CD8-positive, alpha-beta memory T cell (primary cell): ENCODE data around the gene ALDH16A1. TPM values are rescaled to one million over a fixed set of nuclear protein-coding genes. Genes with fewer than 3 reads are reported as not detected.

Experiments used
- CTCF ChIA-PET: fragments of 350-600 bp; sonication (Branson Sonifier 250); formaldehyde crosslinking; loops from one replicate; lab custom pipeline; 2021; ENCODE audit warnings: antibody characterized with exemption; lab: Charles Lee
- POLR2A ChIA-PET: fragments of 350-600 bp; sonication (Branson Sonifier 250); formaldehyde crosslinking; loops from one replicate; lab custom pipeline; 2021; ENCODE audit warnings: antibody characterized with exemption; lab: Charles Lee
- DNase-seq, 5 donors: peaks; one replicate each; pipeline versions ENCODE4 v3.0.0 to v3.0.0-alpha.2; 2020 to 2022; ENCODE audit warnings: mixed read lengths in 1 of 5
- H3K27ac ChIP-seq: one replicate; pipeline ENCODE4 v1.7.0; 2013; ENCODE audit warnings: low read depth, mild to moderate bottlenecking, low read length, moderate library complexity
- H3K27me3 ChIP-seq: 2 replicates; pipeline ENCODE4 v1.7.0; 2013; ENCODE audit warnings: low read length, mild to moderate bottlenecking; ENCODE audit not compliant: insufficient read depth, poor library complexity, severe bottlenecking
- H3K36me3 ChIP-seq: 2 replicates; pipeline ENCODE4 v1.7.0; 2013; ENCODE audit warnings: mild to moderate bottlenecking, low read length, moderate library complexity; ENCODE audit not compliant: insufficient read depth
- H3K4me1 ChIP-seq: 2 replicates; pipeline ENCODE4 v1.7.0; 2013; ENCODE audit warnings: mild to moderate bottlenecking, low read length, moderate library complexity; ENCODE audit not compliant: insufficient read depth
- H3K4me3 ChIP-seq: 2 replicates; pipeline ENCODE4 v1.7.0; 2013; ENCODE audit warnings: mild to moderate bottlenecking, low read length
- H3K9me3 ChIP-seq: 2 replicates; pipeline ENCODE4 v1.7.0; 2013; ENCODE audit warnings: mild to moderate bottlenecking, low read length
- H3K27ac Mint-ChIP-seq, 8 donors: one replicate each; pipeline ENCODE4 v1.8.0; 2020 to 2021; ENCODE audit warnings: mixed read lengths in 8 of 8, mild to moderate bottlenecking in 6 of 8, inconsistent platforms in 3 of 8, moderate library complexity in 3 of 8
- H3K27me3 Mint-ChIP-seq, 2 donors: one replicate each; pipeline ENCODE4 v1.8.0; 2020 to 2021; ENCODE audit warnings: mixed read lengths in 2 of 2, mild to moderate bottlenecking in 1 of 2, moderate library complexity in 1 of 2
- H3K36me3 Mint-ChIP-seq, 3 donors: one replicate each; pipeline ENCODE4 v1.8.0; 2020 to 2021; ENCODE audit warnings: mixed read lengths in 3 of 3, inconsistent platforms in 1 of 3, mild to moderate bottlenecking in 1 of 3
- H3K4me1 Mint-ChIP-seq, 3 donors: one replicate each; pipeline ENCODE4 v1.8.0; 2020 to 2021; ENCODE audit warnings: mixed read lengths in 3 of 3, inconsistent platforms in 1 of 3, mild to moderate bottlenecking in 1 of 3
- H3K4me3 Mint-ChIP-seq, 7 donors: one replicate each; pipeline ENCODE4 v1.8.0; 2020 to 2021; ENCODE audit warnings: mixed read lengths in 7 of 7, mild to moderate bottlenecking in 6 of 7, moderate library complexity in 4 of 7, inconsistent platforms in 2 of 7
- H3K9me3 Mint-ChIP-seq, 5 donors: one replicate each; pipeline ENCODE4 v1.8.0; 2020 to 2022; ENCODE audit warnings: mixed read lengths in 5 of 5, mild to moderate bottlenecking in 3 of 5, moderate library complexity in 2 of 5, inconsistent platforms in 1 of 5
- polyA plus RNA-seq: library from polyadenylated mRNA; unstranded; fragments of 300-500 nt; fragmentation: Illumina TruSeq; gene quantifications from one replicate; pipeline ENCODE4 v1.2.3, GENCODE V29; 2021
- total RNA-seq, 2 experiments: library from RNA; stranded (reverse); gene quantifications; one replicate each; pipeline ENCODE4 v1.2.3, GENCODE V29; 2021

The ALDH16A1 gene
- total and polyA plus RNA-seq, 3 experiments from 2014 or later: 32.5 to 51.8 (median 46.7) TPM

- Histone ChIP-seq H3K36me3 (no peaks in the 10 kb centered on the region), H3K27me3 (peaks cover 85% of the 10 kb centered on the region), H3K9me3 (no peaks in the 10 kb centered on the region), H3K4me3 (no peak overlapping the region), H3K4me1 (peaks cover 25% of the 10 kb centered on the region), H3K27ac (peak overlapping the region; percentile 12)
- peaks cover 74 to 93% of the 10 kb centered on the region in 2 donors for H3K27me3 Mint-ChIP-seq
- H3K4me1 Mint-ChIP-seq: peaks cover 34 to 53% (median 35%) of the 10 kb centered on the region in 3 donors
- peaks cover 0 to 3% (median 0%) of the 10 kb centered on the region in 5 donors for H3K9me3 Mint-ChIP-seq
- POLR2A ChIA-PET: no interaction called here
- peaks cover 0 to 4% (median 0%) of the 10 kb centered on the region in 3 donors for H3K36me3 Mint-ChIP-seq
- H3K27ac Mint-ChIP-seq: peak overlapping the region in 1 of 8 donors; percentile 27
- DNase-seq: no peak
- H3K4me3 Mint-ChIP-seq: peak overlapping the region in 1 of 7 donors; percentile 52
- CTCF ChIA-PET: interaction anchor here (1.4 kb wide), 1 partner anchor 39 kb away, joined by 3 read pairs; no protein-coding TSS in a partner anchor
Measured at GRCh38 chr19:49430678-49431329, 22.2 kb upstream of the ALDH16A1 start.

- H3K4me1 ChIP-seq: peaks cover 20% of the 10 kb centered on the region
- Mint-ChIP-seq H3K27ac (no peak overlapping the region), H3K4me3 (peak overlapping the region in 1 of 7 donors; percentile 26), H3K4me1 (peaks cover 33 to 53% (median 35%) of the 10 kb centered on the region in 3 donors), H3K36me3 (peaks cover 0 to 4% (median 0%) of the 10 kb centered on the region in 3 donors), H3K9me3 (peaks cover 0 to 3% (median 0%) of the 10 kb centered on the region in 5 donors), H3K27me3 (peaks cover 74 to 93% of the 10 kb centered on the region in 2 donors)
- no peaks in the 10 kb centered on the region for H3K36me3 ChIP-seq
- ChIA-PET CTCF (interaction anchor here (1.4 kb wide), 1 partner anchor 39 kb away, joined by 3 read pairs; no protein-coding TSS in a partner anchor), POLR2A (no interaction called here)
- H3K27me3 ChIP-seq: peaks cover 80% of the 10 kb centered on the region
- H3K9me3 ChIP-seq: no peaks in the 10 kb centered on the region
- peak in 1 of 5 donors; percentile 59 for DNase-seq
- H3K4me3 ChIP-seq: no peak overlapping the region
- H3K27ac ChIP-seq: peak overlapping the region; percentile 12
Measured at GRCh38 chr19:49431330-49431749, 21.7 kb upstream of the ALDH16A1 start.

- Histone ChIP-seq H3K27me3 (peaks cover 79% of the 10 kb centered on the region), H3K27ac (no peak overlapping the region), H3K36me3 (no peaks in the 10 kb centered on the region), H3K4me1 (peaks cover 19% of the 10 kb centered on the region), H3K4me3 (no peak overlapping the region), H3K9me3 (no peaks in the 10 kb centered on the region)
- CTCF ChIA-PET: interaction anchor here (1.4 kb wide), 1 partner anchor 38 kb away, joined by 3 read pairs; no protein-coding TSS in a partner anchor
- POLR2A ChIA-PET: interaction anchor here (0.6 kb wide), 1 partner anchor 151 kb away, joined by 3 read pairs; no protein-coding TSS in a partner anchor
- DNase-seq: peak in 1 of 5 donors; percentile 20
- peak overlapping the region in 3 of 7 donors; percentile 19 to 68 (median 52) for H3K4me3 Mint-ChIP-seq
- peaks cover 0 to 4% (median 0%) of the 10 kb centered on the region in 3 donors for H3K36me3 Mint-ChIP-seq
- H3K27ac Mint-ChIP-seq: peak overlapping the region in 2 of 8 donors; percentile 19 to 32
- H3K9me3 Mint-ChIP-seq: peaks cover 0 to 3% (median 0%) of the 10 kb centered on the region in 5 donors
- H3K4me1 Mint-ChIP-seq: peaks cover 27 to 49% (median 29%) of the 10 kb centered on the region in 3 donors
- H3K27me3 Mint-ChIP-seq: peaks cover 73 to 93% of the 10 kb centered on the region in 2 donors
Measured at GRCh38 chr19:49432141-49433073, 20.6 kb upstream of the ALDH16A1 start.

GRCh38 chr19:49433240-49433901 lies 19.7 kb upstream of the ALDH16A1 start:
- Mint-ChIP-seq H3K9me3 (peaks cover 0 to 3% (median 0%) of the 10 kb centered on the region in 5 donors), H3K27ac (peak overlapping the region in 1 of 8 donors; percentile 63), H3K4me1 (peaks cover 23 to 43% (median 26%) of the 10 kb centered on the region in 3 donors), H3K4me3 (peak overlapping the region; percentile 4 to 78 (median 44)), H3K36me3 (peaks cover 0 to 4% (median 0%) of the 10 kb centered on the region in 3 donors), H3K27me3 (peaks cover 75 to 95% of the 10 kb centered on the region in 2 donors)
- Histone ChIP-seq H3K4me3 (no peak overlapping the region), H3K27me3 (peaks cover 83% of the 10 kb centered on the region), H3K4me1 (peaks cover 11% of the 10 kb centered on the region), H3K27ac (no peak overlapping the region), H3K9me3 (no peaks in the 10 kb centered on the region), H3K36me3 (no peaks in the 10 kb centered on the region)
- DNase-seq: no peak
- ChIA-PET CTCF (no interaction called here), POLR2A (no interaction called here)

GRCh38 chr19:49434907-49435583 lies 18.0 kb upstream of the ALDH16A1 start:
- peaks cover 0 to 4% (median 0%) of the 10 kb centered on the region in 3 donors for H3K36me3 Mint-ChIP-seq
- peaks cover 82% of the 10 kb centered on the region for H3K27me3 ChIP-seq
- H3K27ac ChIP-seq: no peak overlapping the region
- H3K36me3 ChIP-seq: no peaks in the 10 kb centered on the region
- POLR2A ChIA-PET: interaction anchor here (0.5 kb wide), 1 partner anchor 35 kb away, joined by 8 read pairs; no protein-coding TSS in a partner anchor
- peaks cover 0 to 3% (median 0%) of the 10 kb centered on the region in 5 donors for H3K9me3 Mint-ChIP-seq
- H3K4me1 ChIP-seq: peaks cover 7% of the 10 kb centered on the region
- H3K4me1 Mint-ChIP-seq: peaks cover 19 to 38% (median 26%) of the 10 kb centered on the region in 3 donors
- CTCF ChIA-PET: interaction anchor here (1.3 to 1.9 kb wide), 2 partner anchors 10 to 43 kb away, joined by 4 read pairs; no protein-coding TSS in a partner anchor
- H3K4me3 Mint-ChIP-seq: peak overlapping the region in 1 of 7 donors; percentile 68
- no peaks in the 10 kb centered on the region for H3K9me3 ChIP-seq
- H3K27me3 Mint-ChIP-seq: peaks cover 78 to 96% of the 10 kb centered on the region in 2 donors
- H3K4me3 ChIP-seq: no peak overlapping the region
- DNase-seq: no peak
- peak overlapping the region in 2 of 8 donors; percentile 23 to 24 for H3K27ac Mint-ChIP-seq

- Mint-ChIP-seq H3K9me3 (peaks cover 0 to 3% (median 0%) of the 10 kb centered on the region in 5 donors), H3K36me3 (peaks cover 0 to 1% (median 0%) of the 10 kb centered on the region in 3 donors), H3K27ac (peak overlapping the region in 1 of 8 donors; percentile 23), H3K4me1 (peaks cover 20 to 38% (median 28%) of the 10 kb centered on the region in 3 donors), H3K4me3 (peak overlapping the region in 1 of 7 donors; percentile 64), H3K27me3 (peaks cover 82 to 96% of the 10 kb centered on the region in 2 donors)
- no peak overlapping the region for H3K4me3 ChIP-seq
- H3K36me3 ChIP-seq: no peaks in the 10 kb centered on the region
- peaks cover 82% of the 10 kb centered on the region for H3K27me3 ChIP-seq
- no peak overlapping the region for H3K27ac ChIP-seq
- H3K4me1 ChIP-seq: peaks cover 7% of the 10 kb centered on the region
- POLR2A ChIA-PET: interaction anchor here (0.5 kb wide), 1 partner anchor 35 kb away, joined by 8 read pairs; no protein-coding TSS in a partner anchor
- DNase-seq: no peak
- CTCF ChIA-PET: interaction anchor here (1.3 to 1.9 kb wide), 2 partner anchors 9 to 44 kb away, joined by 4 read pairs; no protein-coding TSS in a partner anchor
- no peaks in the 10 kb centered on the region for H3K9me3 ChIP-seq
Measured at GRCh38 chr19:49435670-49436069, 17.4 kb upstream of the ALDH16A1 start.
